SHP77 treated with DMSO at 0.1 percent for 48 hours (cell line): Measurements from ENCODE around the gene MAPK1IP1L.
A peak's percentile ranks its signal among the peaks of the same experiment; 100 is the strongest.
"Not testable (repeated sequence)": the region's sequence is repeated elsewhere in the genome, so short reads cannot be mapped to it uniquely, and the experiment has no call there.

Experiments
- DNase-seq: peaks from one replicate; lab custom pipeline; 2025; lab: John Stamatoyannopoulos, UW

Gene MAPK1IP1L

GRCh38 chr14:55051423-55052268 is at the start of gene MAPK1IP1L:
Gene MAPK1IP1L (plus strand): TSS chr14:55051647. CDS start chr14:55061684, 10,037 bp downstream.
- peak; percentile 74 for DNase-seq

GRCh38 chr14:55005071-55005470 is 46.4 kb upstream of the MAPK1IP1L start:
- DNase-seq, result no peak

GRCh38 chr14:55015006-55015405 is 36.4 kb upstream of the MAPK1IP1L start:
- no peak for DNase-seq

GRCh38 chr14:55019968-55020554 is 31.4 kb upstream of the MAPK1IP1L start:
- no peak for DNase-seq

GRCh38 chr14:55024365-55024764 is 27.1 kb upstream of the MAPK1IP1L start:
- DNase-seq, result not testable (repeated sequence)

- no peak for DNase-seq
Measured at GRCh38 chr14:55025948-55026347, 25.5 kb upstream of the MAPK1IP1L start.

GRCh38 chr14:55026441-55026792 is 25.0 kb upstream of the MAPK1IP1L start:
- DNase-seq, result no peak

- peak; percentile 85 for DNase-seq
Measured at GRCh38 chr14:55026793-55027561, 24.5 kb upstream of the MAPK1IP1L start, which contains the start of the genes SOCS4 and WDHD1. Gene SOCS4 (plus strand): TSS chr14:55027236. CDS start chr14:55043042, 15,806 bp downstream. Gene WDHD1 (minus strand): TSS chr14:55027099. CDS start chr14:55026787, 312 bp downstream.

- no peak for DNase-seq
Measured at GRCh38 chr14:55028066-55028465, 23.4 kb upstream of the MAPK1IP1L start.

- DNase-seq, result no peak
Measured at GRCh38 chr14:55028476-55028875, 23.0 kb upstream of the MAPK1IP1L start.

GRCh38 chr14:55031190-55031589 is 20.3 kb upstream of the MAPK1IP1L start:
- DNase-seq, result no peak

- DNase-seq, result not testable (repeated sequence)
Measured at GRCh38 chr14:55037995-55038394, 13.5 kb upstream of the MAPK1IP1L start.

- no peak for DNase-seq
Measured at GRCh38 chr14:55038708-55039107, 12.7 kb upstream of the MAPK1IP1L start.

- no peak for DNase-seq
Measured at GRCh38 chr14:55043528-55043927, 7.9 kb upstream of the MAPK1IP1L start.

GRCh38 chr14:55045087-55045486 is 6.4 kb upstream of the MAPK1IP1L start:
- no peak for DNase-seq

- no peak for DNase-seq
Measured at GRCh38 chr14:55047301-55048053, 4.0 kb upstream of the MAPK1IP1L start.

GRCh38 chr14:55048900-55049436 is 2.5 kb upstream of the MAPK1IP1L start:
- no peak for DNase-seq

- DNase-seq, result no peak
Measured at GRCh38 chr14:55051165-55051422, 353 bp upstream of the MAPK1IP1L start.

GRCh38 chr14:55052269-55052930 is 953 bp downstream of the MAPK1IP1L start:
- DNase-seq, result no peak

- no peak for DNase-seq
Measured at GRCh38 chr14:55053018-55053417, 1.6 kb downstream of the MAPK1IP1L start.

GRCh38 chr14:55053500-55053899 is 2.1 kb downstream of the MAPK1IP1L start:
- no peak for DNase-seq
